Anterior cingulate cortex (tissue), 58 donors: ENCODE results near the gene ADAMTS3.
"Not testable (repeated sequence)": the region's sequence is repeated elsewhere in the genome, so short reads cannot be mapped to it uniquely, and the experiment has no call there.

Experiments
- DNase-seq, 58 donors: peaks; one replicate each; lab custom pipeline; 2025; lab: John Stamatoyannopoulos, UW

The ADAMTS3 gene

GRCh38 chr4:72553540-72554337 lies 15.3 kb downstream of the ADAMTS3 start:
- DNase-seq = no peak

GRCh38 chr4:72552447-72552846 lies 16.6 kb downstream of the ADAMTS3 start:
- no peak for DNase-seq

GRCh38 chr4:72546456-72546855 lies 22.6 kb downstream of the ADAMTS3 start:
- no peak for DNase-seq

DNA sequence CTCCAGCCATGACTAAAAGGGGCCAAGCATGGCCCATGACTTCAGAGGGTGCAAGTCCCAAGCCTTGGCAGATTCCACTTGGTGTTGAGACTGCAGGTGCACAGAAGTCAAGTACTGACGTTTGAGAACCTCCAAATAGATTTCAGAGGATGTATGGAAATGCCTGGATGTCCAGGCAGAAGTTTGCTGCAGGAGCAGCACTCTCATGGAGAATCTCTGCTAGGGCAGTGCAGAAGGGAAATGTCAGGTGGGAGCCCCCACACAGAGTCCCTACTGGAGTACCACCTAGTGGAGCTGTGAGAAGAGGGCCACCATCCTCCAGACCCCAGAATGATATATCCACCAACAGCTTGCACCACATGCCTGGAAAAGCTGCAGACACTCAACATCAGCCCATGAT lies 28.3 kb downstream of the ADAMTS3 start:
- DNase-seq = not testable (repeated sequence)

GRCh38 chr4:72538006-72538405 lies 31.0 kb downstream of the ADAMTS3 start:
- DNase-seq = no peak

DNA sequence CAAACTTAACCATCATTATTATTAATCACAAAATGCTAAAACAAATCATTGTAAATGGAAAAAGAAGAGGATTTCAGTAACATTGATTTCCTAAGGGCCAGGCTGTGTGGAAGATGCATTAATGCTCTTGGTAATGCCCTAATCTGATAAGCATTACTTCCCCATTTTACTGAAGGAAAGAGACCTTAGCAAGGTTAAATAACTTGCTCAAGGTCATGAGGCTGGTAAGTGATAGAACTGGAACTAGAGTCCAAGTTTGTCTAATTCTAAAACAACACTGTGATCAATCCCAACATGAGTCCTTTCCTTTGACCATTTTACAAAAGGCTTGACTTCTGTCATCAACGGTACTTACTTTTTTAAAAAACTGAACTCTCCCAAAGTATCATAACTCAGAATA lies 32.6 kb downstream of the ADAMTS3 start:
- no peak for DNase-seq

DNA sequence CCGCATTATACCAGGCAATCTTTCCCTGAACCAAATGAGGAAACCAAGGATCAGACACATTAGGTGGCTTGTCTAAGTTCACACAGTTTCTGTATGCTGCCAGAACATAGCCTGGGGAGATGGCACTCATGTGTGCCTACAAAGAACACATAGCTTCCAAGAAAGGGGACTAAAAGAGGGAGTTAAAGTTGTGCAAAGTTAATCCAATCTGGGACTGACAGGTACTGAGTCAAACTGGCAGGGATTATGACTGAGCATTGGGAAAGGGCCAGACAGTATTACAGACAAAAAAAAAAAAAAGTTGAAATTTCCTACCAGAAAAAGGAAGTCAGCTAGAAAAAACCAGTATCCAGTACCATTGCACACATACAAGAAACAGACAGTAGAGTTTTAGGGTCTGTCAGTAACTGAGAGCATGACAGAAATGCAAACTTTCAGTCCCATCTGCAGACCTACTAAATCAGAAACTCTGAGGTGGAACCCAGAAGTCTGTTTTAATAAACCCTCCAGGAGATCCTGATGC lies 37.2 kb downstream of the ADAMTS3 start:
- DNase-seq = no peak

DNA sequence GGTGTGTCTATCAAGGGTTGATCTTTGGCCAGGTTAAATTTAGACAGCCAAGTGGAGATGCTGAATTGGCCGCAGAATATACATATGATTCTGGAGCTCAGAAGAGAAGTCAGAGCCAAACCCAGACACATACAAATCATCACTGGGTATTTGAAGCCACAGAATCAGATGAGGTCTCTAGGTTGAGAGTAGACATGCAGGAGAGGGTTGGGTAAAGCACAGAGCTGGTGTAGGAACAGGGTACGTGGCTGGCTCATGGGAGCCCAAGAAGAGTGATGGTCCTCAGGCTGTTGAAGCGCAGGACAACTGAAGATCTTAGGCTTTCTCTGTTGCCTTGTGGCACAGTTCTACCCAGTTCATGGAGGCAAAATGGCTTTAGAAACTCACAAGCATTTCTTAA lies 37.7 kb downstream of the ADAMTS3 start:
- no peak for DNase-seq

- DNase-seq = no peak
Measured at GRCh38 chr4:72529148-72529822, 39.7 kb downstream of the ADAMTS3 start.

- no peak for DNase-seq
Measured at GRCh38 chr4:72527038-72527646, 41.9 kb downstream of the ADAMTS3 start.

DNA sequence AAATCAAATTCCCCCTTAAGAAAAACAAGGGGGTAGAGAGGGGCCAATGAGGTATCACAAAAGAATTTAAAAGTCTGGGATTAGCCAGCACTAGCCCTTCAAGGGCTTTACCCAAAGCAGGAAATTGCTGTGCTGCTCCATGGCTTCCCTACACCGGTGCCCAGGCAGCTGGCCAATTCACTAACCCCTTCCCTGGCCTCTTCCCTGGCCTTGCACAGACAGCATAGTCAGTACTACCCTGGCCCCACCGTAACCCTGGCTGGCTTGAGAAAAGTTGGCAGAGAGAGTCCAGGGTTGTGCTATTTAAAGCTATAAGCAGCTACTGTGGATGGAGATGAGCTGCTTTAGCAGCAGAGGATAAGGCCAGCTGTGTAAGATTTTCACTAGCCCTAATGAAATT lies 43.1 kb downstream of the ADAMTS3 start:
- DNase-seq = peak in 8 of 58 donors; percentile 0 to 15 (median 4)

GRCh38 chr4:72522440-72522839 lies 46.6 kb downstream of the ADAMTS3 start:
- DNase-seq = no peak

DNA sequence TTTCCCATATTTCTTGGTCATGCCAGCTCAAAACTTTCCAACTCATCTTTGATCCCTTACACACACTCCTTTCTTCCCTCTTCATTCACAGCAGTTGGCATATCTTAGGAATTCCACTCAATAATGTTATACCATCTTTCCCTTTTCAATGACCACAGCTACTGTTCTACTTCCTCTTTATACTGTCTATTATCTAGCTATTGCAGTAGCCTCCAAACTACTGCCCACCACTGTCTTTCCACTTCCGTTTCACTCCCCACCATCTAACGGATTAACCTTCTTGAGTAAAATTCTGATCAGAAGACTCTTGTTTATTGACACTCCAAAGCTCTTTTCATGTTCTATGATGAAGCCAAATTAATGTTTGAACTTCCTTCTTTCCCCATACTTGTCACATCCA lies 55.8 kb downstream of the ADAMTS3 start:
- DNase-seq = no peak

DNA sequence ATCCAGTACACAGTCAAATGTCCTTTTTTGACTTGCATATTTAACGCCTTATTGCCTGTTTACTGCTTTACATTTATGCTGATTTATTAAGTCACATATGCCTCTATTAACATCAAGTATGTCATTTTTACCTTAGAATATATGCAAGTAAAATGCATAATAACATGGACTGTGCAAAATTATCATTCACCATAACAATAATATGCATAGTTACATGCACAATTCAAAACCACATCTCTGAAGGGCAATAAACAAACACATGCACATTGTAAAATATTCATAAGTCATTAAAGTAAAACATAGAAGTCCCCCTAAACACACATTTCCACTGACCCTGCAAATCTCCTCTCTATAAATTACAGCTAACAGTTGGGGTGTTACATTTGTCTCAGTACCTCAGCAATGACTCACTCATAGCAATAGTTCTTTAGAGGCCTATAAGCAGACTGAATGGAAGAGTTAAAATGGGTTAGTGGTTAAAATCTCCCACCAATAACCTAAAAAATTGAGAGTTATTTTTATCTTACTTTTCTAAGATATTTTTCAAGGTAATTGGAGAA lies 61.1 kb downstream of the ADAMTS3 start:
- no peak for DNase-seq

- no peak for DNase-seq
Measured at GRCh38 chr4:72507167-72507566, 61.9 kb downstream of the ADAMTS3 start.

GRCh38 chr4:72505314-72505744 lies 63.7 kb downstream of the ADAMTS3 start:
- DNase-seq = peak in 1 of 58 donors; percentile 17

- DNase-seq = no peak
Measured at GRCh38 chr4:72500214-72500613, 68.8 kb downstream of the ADAMTS3 start.

GRCh38 chr4:72496119-72496518 lies 72.9 kb downstream of the ADAMTS3 start:
- no peak for DNase-seq

DNA sequence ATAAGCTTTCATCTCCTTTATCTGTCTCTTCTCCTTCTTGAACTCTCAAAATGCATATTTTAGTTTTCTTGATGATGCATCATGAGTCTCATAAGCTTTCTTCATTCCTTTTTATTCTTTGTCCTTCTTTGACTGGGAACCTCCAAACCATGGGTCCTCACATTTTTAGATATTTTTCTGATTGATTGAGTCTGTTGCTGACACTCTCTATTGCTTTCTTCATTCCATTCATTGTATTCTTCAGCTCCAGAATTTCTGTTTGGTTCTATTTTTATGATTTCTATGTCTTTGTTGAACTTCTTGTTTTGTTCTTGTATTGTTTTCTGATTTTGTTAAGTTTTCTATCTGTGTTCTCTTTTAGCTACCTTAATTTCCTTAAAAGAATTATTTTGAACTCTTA lies 74.9 kb downstream of the ADAMTS3 start:
- DNase-seq = no peak

DNA sequence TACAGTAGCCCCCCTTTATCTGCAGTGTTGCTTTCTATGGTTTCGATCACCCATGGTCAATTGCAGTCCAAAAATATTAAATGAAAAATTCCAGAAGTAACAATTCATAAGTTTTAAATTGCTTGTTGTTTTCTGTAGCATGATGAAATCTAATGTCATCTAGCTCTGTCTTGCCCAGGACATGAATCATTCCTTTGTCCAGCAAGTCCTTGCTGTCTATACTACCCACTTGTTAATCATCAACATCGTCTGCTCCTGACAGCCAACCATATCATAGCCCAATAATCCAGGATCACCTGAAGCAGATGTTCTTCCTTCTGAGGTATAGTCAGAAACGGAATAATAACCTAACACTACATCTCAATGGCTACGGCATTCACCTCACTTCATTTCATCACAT lies 79.8 kb downstream of the ADAMTS3 start:
- no peak for DNase-seq

DNA sequence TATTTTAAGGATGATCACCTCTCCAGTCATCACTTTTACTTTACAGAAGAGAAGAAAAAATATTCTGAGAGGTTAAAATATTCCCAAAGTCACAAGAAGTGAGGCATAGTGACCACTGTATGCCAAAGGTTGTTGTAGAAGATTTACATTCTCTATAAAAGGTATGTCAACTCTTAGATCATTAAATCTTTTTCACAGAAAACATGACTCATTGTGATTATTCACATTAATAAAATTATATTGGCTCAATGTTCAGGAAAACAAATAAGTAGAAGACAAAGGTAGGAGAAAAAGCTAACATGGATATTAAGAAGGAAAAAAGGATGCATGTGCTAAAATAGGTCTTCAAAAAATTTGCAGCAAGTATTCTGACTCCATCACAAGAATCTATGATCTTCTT lies 82.0 kb downstream of the ADAMTS3 start:
- no peak for DNase-seq
